Keratinocyte (primary cell): ENCODE results near the gene BEST2. TPM values are rescaled to one million over a fixed set of nuclear protein-coding genes. Genes with fewer than 3 reads are reported as not detected.

Experiments used
- DNase-seq: peaks from one replicate; pipeline ENCODE4 v3.0.0-alpha.2; 2011; ENCODE audit warnings: low read depth, missing footprints, low spot score
- FAIRE-seq: peaks from 2 replicates; lab custom pipeline; 2011; peaks lifted over from hg19 to GRCh38; lab: Jason Lieb, UNC
- H2AFZ ChIP-seq: 2 replicates; pipeline ENCODE4 v1.6.0; 2012; ENCODE audit warnings: low read length, control low read depth, inconsistent platforms; ENCODE audit not compliant: control insufficient read depth
- H3K27ac ChIP-seq: 2 replicates; pipeline ENCODE4 v1.5.1; 2011; ENCODE audit warnings: low read length; ENCODE audit not compliant: control insufficient read depth, insufficient read depth
- H3K27me3 ChIP-seq: 3 replicates; pipeline ENCODE4 v1.6.0; 2011; ENCODE audit warnings: low read length; ENCODE audit not compliant: control insufficient read depth, insufficient read depth; ENCODE audit errors: extremely low read depth
- H3K36me3 ChIP-seq, 2 experiments: 2 replicates in 1 of 2; 3 replicates in 1 of 2; pipeline ENCODE4 v1.5.1; 2011; ENCODE audit warnings: low read length in 2 of 2, mild to moderate bottlenecking in 1 of 2; ENCODE audit not compliant: control insufficient read depth in 2 of 2, insufficient read depth in 2 of 2; ENCODE audit errors: extremely low read depth in 1 of 2
- H3K4me1 ChIP-seq: 3 replicates; pipeline ENCODE4 v1.5.1; 2011; ENCODE audit warnings: low read length; ENCODE audit not compliant: control insufficient read depth, insufficient read depth; ENCODE audit errors: extremely low read depth
- H3K4me2 ChIP-seq: 3 replicates; pipeline ENCODE4 v1.6.0; 2011; ENCODE audit warnings: low read depth, low read length; ENCODE audit not compliant: control insufficient read depth, insufficient read depth; ENCODE audit errors: extremely low read depth
- H3K4me3 ChIP-seq, 3 experiments: fragments of 200-600 bp in 1 of 3; sonication (generic) in 1 of 3; 2 replicates in 2 of 3; 3 replicates in 1 of 3; pipeline ENCODE4 v1.5.1; 2011 to 2016; ENCODE audit warnings: low read length in 3 of 3, mild to moderate bottlenecking in 3 of 3, control low read depth in 2 of 3, inconsistent platforms in 1 of 3, low read depth in 1 of 3, mixed read lengths in 1 of 3, mixed run types in 1 of 3, moderate library complexity in 1 of 3; ENCODE audit not compliant: control insufficient read depth in 2 of 3, insufficient read depth in 2 of 3; ENCODE audit errors: extremely low read depth in 1 of 3
- H3K79me2 ChIP-seq: 2 replicates; pipeline ENCODE4 v1.6.0; 2012; ENCODE audit warnings: low read length; ENCODE audit not compliant: control insufficient read depth, insufficient read depth
- H3K9ac ChIP-seq: 3 replicates; pipeline ENCODE4 v1.6.0; 2011; ENCODE audit warnings: low read length; ENCODE audit not compliant: control insufficient read depth, insufficient read depth; ENCODE audit errors: extremely low read depth
- H3K9me1 ChIP-seq: 3 replicates; pipeline ENCODE4 v1.6.0; 2011; ENCODE audit warnings: low read length; ENCODE audit not compliant: control insufficient read depth, insufficient read depth; ENCODE audit errors: extremely low read depth
- H3K9me3 ChIP-seq: 2 replicates; pipeline ENCODE4 v1.5.1; 2012; ENCODE audit warnings: low read depth, low read length; ENCODE audit not compliant: control insufficient read depth
- H4K20me1 ChIP-seq: 3 replicates; pipeline ENCODE4 v1.6.0; 2011; ENCODE audit warnings: low read length; ENCODE audit not compliant: control insufficient read depth, insufficient read depth; ENCODE audit errors: extremely low read depth
- EZH2 ChIP-seq: IDR thresholded peaks from one replicate; pipeline ENCODE4 v1.6.1; 2012; ENCODE audit warnings: inconsistent platforms, mild to moderate bottlenecking, low read length, moderate library complexity
- dilution Hi-C: fragments of 300-500 bp; cut with MboI; formaldehyde crosslinking; loops from one replicate; pipeline ENCODE4 v1.7.0; 2020; ENCODE audit warnings: low sequenced_read_pairs; ENCODE audit not compliant: extremely low pct_ligation_motif_present
- polyA plus RNA-seq, 5 experiments: library from polyadenylated mRNA; depleted of rRNA in 3 of 5; stranded (reverse) in 3 of 5; stranded (forward) in 1 of 5; unstranded in 1 of 5; fragments of >200 nt; gene quantifications; 1 replicate in 1 of 5; 2 replicates in 3 of 5; 3 replicates in 1 of 5; pipeline versions ENCODE4 v1.2.1 to v1.2.3, GENCODE V29; 2011 to 2012; ENCODE audit warnings: missing spikeins in 2 of 5, low read depth in 1 of 5, low replicate concordance in 1 of 5
- TF ChIP-seq, protein P1 (sequence below), 3 experiments: IDR thresholded peaks in 1 of 3; conservative IDR thresholded peaks in 1 of 3; optimal IDR thresholded peaks in 1 of 3; 2 replicates in 2 of 3; 3 replicates in 1 of 3; pipeline versions ENCODE3 to v1.5.1; 2011; ENCODE audit warnings: low read length in 3 of 3, mild to moderate bottlenecking in 3 of 3, moderate library complexity in 2 of 3, control low read depth in 1 of 3, inconsistent platforms in 1 of 3; ENCODE audit not compliant: insufficient read depth in 2 of 3; ENCODE audit errors: extremely low read depth in 1 of 3

BEST2 gene
- polyA plus RNA-seq, 1 donor (not counting 4 experiments of a cell fraction or from before 2014, with no cell fraction given), result not detected

DNA sequence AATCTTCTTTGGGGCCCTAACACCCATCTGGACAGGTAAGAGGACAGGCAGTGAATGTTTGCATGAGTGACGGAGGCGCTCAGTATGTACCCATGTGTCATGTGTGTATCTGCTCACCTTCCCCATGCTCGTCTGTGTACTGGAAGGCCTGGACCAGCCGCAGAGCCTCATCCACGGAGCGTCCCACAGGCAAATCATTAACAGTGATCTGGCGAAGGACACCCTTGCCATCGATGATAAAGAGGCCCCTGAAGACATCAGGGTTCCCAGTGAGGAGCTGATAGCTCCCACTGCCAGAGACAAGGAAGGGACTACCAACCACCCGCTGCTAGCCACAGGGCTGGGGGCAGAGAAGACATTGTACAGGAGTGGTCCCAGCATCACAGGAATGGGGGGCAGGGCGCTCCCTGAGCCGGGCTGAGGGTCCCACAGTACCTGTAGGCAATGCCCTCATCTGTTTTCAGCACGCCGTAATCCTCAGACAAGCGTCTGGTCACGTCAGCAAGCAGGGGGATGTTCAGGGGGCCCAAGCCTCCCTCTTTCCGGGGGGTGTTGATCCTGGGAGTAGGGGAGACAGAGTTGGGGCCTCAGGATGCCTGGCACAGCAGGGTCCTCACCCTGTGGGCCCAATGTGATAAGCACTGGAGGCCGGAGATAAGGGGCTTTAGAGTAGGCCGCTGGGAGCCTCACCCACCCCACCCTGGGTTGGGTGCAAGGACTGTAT is 48.3 kb downstream of the BEST2 start:
- Histone ChIP-seq H3K9me3 (no peaks in the 10 kb centered on the region), H3K9ac (no peak overlapping the region), H3K4me1 (peaks cover 27% of the 10 kb centered on the region), H3K4me3 (no peak overlapping the region), H3K4me2 (peak overlapping the region; percentile 94), H3K27ac (no peak overlapping the region), H3K79me2 (peaks cover 13% of the 10 kb centered on the region), H2AFZ (no peak overlapping the region), H3K27me3 (no peaks in the 10 kb centered on the region), H3K9me1 (no peaks in the 10 kb centered on the region), H4K20me1 (no peaks in the 10 kb centered on the region), H3K36me3 (peaks cover 4 to 9% of the 10 kb centered on the region in 2 experiments)
- FAIRE-seq (no peak), DNase-seq (no peak)
- TF ChIP-seq, protein P1, sequence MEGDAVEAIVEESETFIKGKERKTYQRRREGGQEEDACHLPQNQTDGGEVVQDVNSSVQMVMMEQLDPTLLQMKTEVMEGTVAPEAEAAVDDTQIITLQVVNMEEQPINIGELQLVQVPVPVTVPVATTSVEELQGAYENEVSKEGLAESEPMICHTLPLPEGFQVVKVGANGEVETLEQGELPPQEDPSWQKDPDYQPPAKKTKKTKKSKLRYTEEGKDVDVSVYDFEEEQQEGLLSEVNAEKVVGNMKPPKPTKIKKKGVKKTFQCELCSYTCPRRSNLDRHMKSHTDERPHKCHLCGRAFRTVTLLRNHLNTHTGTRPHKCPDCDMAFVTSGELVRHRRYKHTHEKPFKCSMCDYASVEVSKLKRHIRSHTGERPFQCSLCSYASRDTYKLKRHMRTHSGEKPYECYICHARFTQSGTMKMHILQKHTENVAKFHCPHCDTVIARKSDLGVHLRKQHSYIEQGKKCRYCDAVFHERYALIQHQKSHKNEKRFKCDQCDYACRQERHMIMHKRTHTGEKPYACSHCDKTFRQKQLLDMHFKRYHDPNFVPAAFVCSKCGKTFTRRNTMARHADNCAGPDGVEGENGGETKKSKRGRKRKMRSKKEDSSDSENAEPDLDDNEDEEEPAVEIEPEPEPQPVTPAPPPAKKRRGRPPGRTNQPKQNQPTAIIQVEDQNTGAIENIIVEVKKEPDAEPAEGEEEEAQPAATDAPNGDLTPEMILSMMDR (optimal IDR thresholded peaks at IDR 0.05 in 1 of 3, IDR thresholded peaks at IDR 0.05 in 1 of 3, conservative IDR thresholded peaks at IDR 0.05 in 1 of 3; ENCODE audit: extremely low read depth in 1 of 3, insufficient read depth in 2 of 3, low read length in 3 of 3), result no peak
- TF ChIP-seq EZH2, result no peak
- dilution Hi-C loops, result no loop called here

DNA sequence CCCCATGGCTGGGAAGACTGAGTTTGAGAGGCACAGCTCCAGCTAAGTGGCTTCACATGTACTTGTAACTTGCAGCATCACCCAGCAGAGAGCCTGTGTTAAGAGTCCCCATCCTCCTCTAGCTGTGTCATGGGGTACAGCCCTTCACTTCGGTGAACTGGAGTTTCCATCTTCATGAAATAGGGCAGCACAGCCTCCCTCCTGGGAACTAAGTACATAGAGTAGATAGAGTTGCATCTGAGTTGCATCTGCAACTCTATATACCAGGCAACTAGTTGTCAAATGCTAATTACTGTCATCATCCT is 48.8 kb downstream of the BEST2 start:
- Histone ChIP-seq H3K9ac (peak overlapping the region; percentile 89), H3K9me3 (no peaks in the 10 kb centered on the region), H3K27ac (peak overlapping the region; percentile 52), H3K4me2 (peak overlapping the region; percentile 94), H3K9me1 (no peaks in the 10 kb centered on the region), H3K4me1 (peaks cover 27% of the 10 kb centered on the region), H2AFZ (no peak overlapping the region), H3K36me3 (peaks cover 4 to 9% of the 10 kb centered on the region in 2 experiments), H3K4me3 (peak overlapping the region; percentile 87 to 95 (median 92)), H3K79me2 (peaks cover 13% of the 10 kb centered on the region), H4K20me1 (no peaks in the 10 kb centered on the region), H3K27me3 (no peaks in the 10 kb centered on the region)
- no peak for TF ChIP-seq EZH2
- TF ChIP-seq, protein P1 (optimal IDR thresholded peaks at IDR 0.05 in 1 of 3, IDR thresholded peaks at IDR 0.05 in 1 of 3, conservative IDR thresholded peaks at IDR 0.05 in 1 of 3; ENCODE audit: extremely low read depth in 1 of 3, insufficient read depth in 2 of 3, low read length in 3 of 3), result no peak
- DNase-seq (no peak), FAIRE-seq (no peak)
- dilution Hi-C loops, result no loop called here
